ENCODE results near the gene DMRTA2. TPM values are rescaled to one million over a fixed set of nuclear protein-coding genes. Genes with fewer than 3 reads are reported as not detected.

DMRTA2 gene
- total RNA-seq, 2 experiments from 2014 or later = not detected

- Mint-ChIP-seq H3K36me3 (ENCODE audit: low read depth) (no peaks in the 10 kb centered on the region), H3K27me3 (peaks cover 80% of the 10 kb centered on the region), H3K27ac (no peak overlapping the region), H3K4me1 (ENCODE audit: low read depth) (peaks cover 45% of the 10 kb centered on the region), H3K4me3 (peak overlapping the region; percentile 66), H3K9me3 (no peaks in the 10 kb centered on the region)
- intact Hi-C loops (cut with DNase I, micrococcal nuclease) = no loop called here
- Histone ChIP-seq H3K9me3 (ENCODE audit: control insufficient read depth in 1 of 2, insufficient read depth in 1 of 2, low read length in 2 of 2) (peaks cover 0 to 31% of the 10 kb centered on the region in 2 experiments), H3K4me1 (ENCODE audit: insufficient read depth, low read length) (peaks cover 48% of the 10 kb centered on the region), H3K4me3 (ENCODE audit: low read length) (no peak overlapping the region), H3K36me3 (ENCODE audit: insufficient read depth, low read length) (no peaks in the 10 kb centered on the region), H3K27ac (ENCODE audit: low read depth in 1 of 2, low read length in 2 of 2) (no peak overlapping the region), H3K27me3 (ENCODE audit: control insufficient read depth in 1 of 2, insufficient read depth in 2 of 2, low read length in 2 of 2) (peaks cover 71 to 85% of the 10 kb centered on the region in 2 experiments)
- POLR2A ChIA-PET = interaction anchor here (0.5 kb wide), 1 partner anchor 557 kb away, joined by 3 read pairs; no protein-coding TSS in a partner anchor
- CTCF ChIA-PET = no interaction called here
- TF ChIP-seq CTCF (IDR thresholded peaks at IDR 0.05) = no peak
- DNase-seq (no peak), ATAC-seq (ENCODE audit: poor library complexity) (no peak)
Observed at GRCh38 chr1:50420689-50421365, 2.4 kb downstream of the DMRTA2 start.

- intact Hi-C loops (cut with DNase I, micrococcal nuclease) = no loop called here
Observed at GRCh38 chr1:50419907-50420677, 3.2 kb downstream of the DMRTA2 start.

More at GRCh38 chr1:50419907-50420677, 3.2 kb downstream of the DMRTA2 start:
- no peaks in the 10 kb centered on the region for H3K36me3 ChIP-seq (ENCODE audit: insufficient read depth, low read length)
- H3K27me3 ChIP-seq (ENCODE audit: control insufficient read depth in 1 of 2, insufficient read depth in 2 of 2, low read length in 2 of 2) = peaks cover 71 to 85% of the 10 kb centered on the region in 2 experiments
- no peak overlapping the region for H3K27ac ChIP-seq (ENCODE audit: low read depth in 1 of 2, low read length in 2 of 2)
- Mint-ChIP-seq H3K27ac (no peak overlapping the region), H3K27me3 (peaks cover 75% of the 10 kb centered on the region), H3K4me3 (peak overlapping the region; percentile 66), H3K9me3 (no peaks in the 10 kb centered on the region), H3K4me1 (ENCODE audit: low read depth) (peaks cover 45% of the 10 kb centered on the region), H3K36me3 (ENCODE audit: low read depth) (no peaks in the 10 kb centered on the region)
- DNase-seq (no peak), ATAC-seq (ENCODE audit: poor library complexity) (no peak)
- TF ChIP-seq CTCF (IDR thresholded peaks at IDR 0.05) = no peak
- peaks cover 42% of the 10 kb centered on the region for H3K4me1 ChIP-seq (ENCODE audit: insufficient read depth, low read length)
- ChIA-PET POLR2A (no interaction called here), CTCF (no interaction called here)
- no peak overlapping the region for H3K4me3 ChIP-seq (ENCODE audit: low read length)
- peaks cover 0 to 30% of the 10 kb centered on the region in 2 experiments for H3K9me3 ChIP-seq (ENCODE audit: control insufficient read depth in 1 of 2, insufficient read depth in 1 of 2, low read length in 2 of 2)

Data from CD4-positive, alpha-beta T cell (primary cell).